Neural cell (in vitro differentiated cells): ENCODE data around the gene NLRC5.

ENCODE experiments used
- EP300 ChIP-seq: fragments of 450-650 bp; conservative IDR thresholded peaks from 2 replicates; pipeline ENCODE4 v1.6.1; 2014; ENCODE audit warnings: antibody characterized with exemption, mild to moderate bottlenecking, moderate library complexity; ENCODE audit not compliant: poor library complexity, severe bottlenecking
- EZH2 ChIP-seq: fragments of 200-600, 300-800 bp; shearing (Covaris generic), sonication (generic); IDR thresholded peaks from 2 replicates; pipeline ENCODE4 v1.6.1; 2014; ENCODE audit warnings: antibody characterized with exemption, low read length, borderline replicate concordance, mild to moderate bottlenecking; ENCODE audit not compliant: insufficient read depth, poor library complexity, severe bottlenecking
- MXI1 ChIP-seq: fragments of 450-650 bp; conservative IDR thresholded peaks from 2 replicates; pipeline ENCODE4 v1.6.1; 2014; ENCODE audit warnings: antibody characterized with exemption, mild to moderate bottlenecking; ENCODE audit not compliant: poor library complexity, severe bottlenecking
- POLR2AphosphoS5 ChIP-seq: IDR thresholded peaks from 2 replicates; pipeline ENCODE4 v1.6.1; 2012
- SMC3 ChIP-seq: fragments of 450-650 bp; conservative IDR thresholded peaks from 2 replicates; pipeline ENCODE4 v1.6.1; 2014; ENCODE audit warnings: antibody characterized with exemption, mild to moderate bottlenecking, moderate library complexity; ENCODE audit not compliant: poor library complexity
- TAF1 ChIP-seq: IDR thresholded peaks from 2 replicates; pipeline ENCODE4 v1.6.1; 2012; ENCODE audit warnings: low read depth
- TF ChIP-seq, protein P1 (sequence below): fragments of 450-650 bp; IDR thresholded peaks from 2 replicates; pipeline ENCODE4 v1.5.1; 2014; ENCODE audit warnings: antibody characterized with exemption, mild to moderate bottlenecking, moderate library complexity; ENCODE audit not compliant: poor library complexity, severe bottlenecking

DNA sequence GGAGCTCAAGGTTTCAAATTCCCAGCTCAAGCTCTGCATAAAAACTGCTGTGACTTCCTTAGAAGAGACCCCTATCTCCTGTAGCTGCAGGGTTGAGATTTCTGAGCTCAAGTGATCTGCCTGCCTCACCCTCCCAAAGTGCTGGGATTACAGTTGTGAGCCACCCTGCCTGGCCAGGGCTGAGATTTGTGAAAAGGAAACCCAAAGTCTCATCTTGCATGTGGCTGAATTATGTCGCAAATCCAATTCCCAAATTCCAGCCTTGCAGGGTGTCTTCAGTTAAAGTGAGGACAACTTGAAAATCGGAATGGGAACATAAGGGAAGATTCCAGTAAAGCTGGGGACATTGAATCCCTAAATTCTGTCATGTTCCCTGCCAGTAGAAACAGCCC lies 41.8 kb upstream of the NLRC5 start:
- TF ChIP-seq, protein P1, sequence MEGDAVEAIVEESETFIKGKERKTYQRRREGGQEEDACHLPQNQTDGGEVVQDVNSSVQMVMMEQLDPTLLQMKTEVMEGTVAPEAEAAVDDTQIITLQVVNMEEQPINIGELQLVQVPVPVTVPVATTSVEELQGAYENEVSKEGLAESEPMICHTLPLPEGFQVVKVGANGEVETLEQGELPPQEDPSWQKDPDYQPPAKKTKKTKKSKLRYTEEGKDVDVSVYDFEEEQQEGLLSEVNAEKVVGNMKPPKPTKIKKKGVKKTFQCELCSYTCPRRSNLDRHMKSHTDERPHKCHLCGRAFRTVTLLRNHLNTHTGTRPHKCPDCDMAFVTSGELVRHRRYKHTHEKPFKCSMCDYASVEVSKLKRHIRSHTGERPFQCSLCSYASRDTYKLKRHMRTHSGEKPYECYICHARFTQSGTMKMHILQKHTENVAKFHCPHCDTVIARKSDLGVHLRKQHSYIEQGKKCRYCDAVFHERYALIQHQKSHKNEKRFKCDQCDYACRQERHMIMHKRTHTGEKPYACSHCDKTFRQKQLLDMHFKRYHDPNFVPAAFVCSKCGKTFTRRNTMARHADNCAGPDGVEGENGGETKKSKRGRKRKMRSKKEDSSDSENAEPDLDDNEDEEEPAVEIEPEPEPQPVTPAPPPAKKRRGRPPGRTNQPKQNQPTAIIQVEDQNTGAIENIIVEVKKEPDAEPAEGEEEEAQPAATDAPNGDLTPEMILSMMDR = no peak
- no peak for TF ChIP-seq EZH2
- no peak for TF ChIP-seq MXI1
- TF ChIP-seq POLR2AphosphoS5 = no peak
- no peak for TF ChIP-seq TAF1
- TF ChIP-seq EP300 = no peak
- TF ChIP-seq SMC3 = no peak
